ENCODE data around the gene PDHX. TPM values are rescaled to one million over a fixed set of nuclear protein-coding genes. Genes with fewer than 3 reads are reported as not detected.
A peak's percentile ranks its signal among the peaks of the same experiment; 100 is the strongest.
"Not testable (repeated sequence)": the region's sequence is repeated elsewhere in the genome, so short reads cannot be mapped to it uniquely, and the experiment has no call there.

The PDHX gene
- total RNA-seq, 1 donor from 2014 or later, result 90.9 TPM

DNA sequence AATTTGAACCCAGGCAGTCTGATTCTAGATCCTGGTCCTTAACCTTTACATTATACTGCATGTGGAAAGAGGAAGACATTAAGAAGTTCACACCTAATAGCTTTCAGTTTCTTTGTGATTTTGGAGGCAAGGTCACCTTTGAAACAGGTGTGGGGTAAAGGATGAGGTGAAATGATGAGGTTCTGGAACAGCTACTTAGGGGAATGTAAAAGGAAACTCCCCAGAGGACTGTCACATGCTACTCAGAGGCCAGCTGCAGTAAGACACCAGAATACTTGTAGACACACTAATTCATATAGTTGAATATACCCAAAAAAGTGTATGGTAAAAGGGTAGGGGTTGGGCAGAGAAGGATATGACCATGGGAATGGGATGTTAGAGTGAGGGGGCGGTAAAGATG lies 5.6 kb upstream of the PDHX start:
- DNase-seq (ENCODE audit: low read depth), result no peak

DNA sequence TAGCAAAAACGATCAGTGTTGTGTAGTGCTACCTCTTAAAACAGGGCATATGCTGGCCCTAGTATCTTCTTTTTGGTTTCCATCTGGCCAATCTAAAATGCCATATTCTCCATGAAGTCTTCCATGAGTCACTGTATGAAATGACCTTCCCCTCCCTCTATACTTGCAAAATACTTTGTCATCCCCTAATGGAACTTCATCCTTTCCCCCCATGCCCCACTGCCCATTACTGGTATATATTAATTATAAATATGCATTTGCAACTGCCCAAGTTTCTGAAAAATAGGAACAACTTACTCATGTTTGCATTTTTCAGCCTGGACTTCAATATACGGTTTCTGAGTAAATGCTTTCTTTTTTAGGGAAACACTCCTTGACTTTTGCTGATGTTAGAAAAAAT lies 4.7 kb upstream of the PDHX start:
- DNase-seq (ENCODE audit: low read depth), result no peak

GRCh38 chr11:34913556-34913955 lies 2.9 kb upstream of the PDHX start:
- DNase-seq (ENCODE audit: low read depth), result not testable (repeated sequence)

- DNase-seq (ENCODE audit: low read depth), result peak; percentile 60
These were observed 1.0 kb upstream of the PDHX start for GRCh38 chr11:34915136-34916014.

GRCh38 chr11:34916843-34917770 lies 689 bp downstream of the PDHX start:
- peak; percentile 31 for DNase-seq (ENCODE audit: low read depth)

DNA sequence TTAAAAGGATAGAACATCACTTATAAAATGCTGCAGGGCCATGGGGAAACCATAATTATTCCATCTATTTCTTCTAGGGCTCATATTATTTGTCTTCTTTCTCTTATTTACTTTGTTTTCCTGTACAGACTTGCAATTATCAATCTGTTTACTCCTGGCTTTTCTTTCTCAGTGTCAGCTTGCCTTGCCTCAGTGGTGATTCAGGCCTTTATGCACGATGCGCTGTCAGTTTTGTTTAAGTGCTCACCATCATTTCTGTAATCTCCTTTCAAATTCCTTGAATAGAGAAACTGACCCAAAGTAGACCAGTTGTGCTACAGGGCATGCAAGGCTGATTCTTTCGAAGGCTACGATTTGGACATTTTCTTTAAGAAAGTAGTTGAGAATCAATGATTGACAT lies 4.7 kb downstream of the PDHX start:
- no peak for DNase-seq (ENCODE audit: low read depth)

- DNase-seq (ENCODE audit: low read depth), result no peak
These were observed 8.3 kb downstream of the PDHX start for GRCh38 chr11:34924714-34925113.

DNA sequence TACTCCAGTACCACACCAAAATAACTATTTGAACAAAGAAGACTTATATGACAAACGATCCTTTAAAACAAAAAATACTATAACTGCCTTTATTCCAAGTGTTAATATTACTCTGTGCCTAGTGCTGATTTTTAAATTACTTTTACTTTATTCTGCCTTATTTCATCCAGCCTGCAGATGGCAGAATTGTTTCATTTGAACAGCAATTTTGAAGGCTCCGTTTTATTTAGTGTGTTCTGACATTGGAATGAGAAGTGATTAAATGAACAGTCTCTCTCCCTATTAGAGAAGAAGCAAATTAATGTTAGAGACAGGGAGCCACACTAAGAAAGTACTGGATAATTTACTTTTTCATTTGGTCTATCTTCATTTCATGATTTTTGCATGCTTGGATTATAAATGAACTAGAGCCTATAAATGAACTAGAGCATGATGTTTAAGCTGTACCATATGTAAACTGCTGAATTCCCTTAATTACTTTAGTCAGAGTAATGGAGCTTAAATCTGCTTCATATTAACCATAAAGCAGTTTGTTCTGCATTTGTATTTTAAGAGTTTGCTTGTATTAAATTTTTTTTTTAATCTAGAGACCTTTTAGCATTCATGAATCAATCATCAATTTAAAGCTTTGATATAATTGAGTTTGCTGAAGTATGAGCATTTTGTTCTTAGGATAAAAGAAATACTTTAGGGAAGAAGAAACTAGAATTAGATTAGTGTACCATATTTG lies 9.8 kb downstream of the PDHX start:
- peak; percentile 72 for DNase-seq (ENCODE audit: low read depth)

DNA sequence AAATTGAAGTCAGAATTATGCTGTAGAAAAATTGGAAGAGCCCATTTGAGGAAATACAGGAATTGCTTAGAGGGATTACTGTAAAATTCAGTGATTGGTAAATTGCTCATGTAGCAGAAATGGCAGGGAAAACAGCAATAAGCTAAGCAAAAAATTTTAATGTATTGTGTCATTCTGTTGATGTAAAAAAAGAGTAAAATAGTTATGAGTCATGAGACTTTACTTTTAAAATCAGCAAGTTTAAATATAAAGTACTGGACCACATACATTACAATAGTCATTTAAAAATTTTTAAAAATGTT lies 10.4 kb downstream of the PDHX start:
- no peak for DNase-seq (ENCODE audit: low read depth)

- no peak for DNase-seq (ENCODE audit: low read depth)
These were observed 12.0 kb downstream of the PDHX start for GRCh38 chr11:34928268-34928959.

DNA sequence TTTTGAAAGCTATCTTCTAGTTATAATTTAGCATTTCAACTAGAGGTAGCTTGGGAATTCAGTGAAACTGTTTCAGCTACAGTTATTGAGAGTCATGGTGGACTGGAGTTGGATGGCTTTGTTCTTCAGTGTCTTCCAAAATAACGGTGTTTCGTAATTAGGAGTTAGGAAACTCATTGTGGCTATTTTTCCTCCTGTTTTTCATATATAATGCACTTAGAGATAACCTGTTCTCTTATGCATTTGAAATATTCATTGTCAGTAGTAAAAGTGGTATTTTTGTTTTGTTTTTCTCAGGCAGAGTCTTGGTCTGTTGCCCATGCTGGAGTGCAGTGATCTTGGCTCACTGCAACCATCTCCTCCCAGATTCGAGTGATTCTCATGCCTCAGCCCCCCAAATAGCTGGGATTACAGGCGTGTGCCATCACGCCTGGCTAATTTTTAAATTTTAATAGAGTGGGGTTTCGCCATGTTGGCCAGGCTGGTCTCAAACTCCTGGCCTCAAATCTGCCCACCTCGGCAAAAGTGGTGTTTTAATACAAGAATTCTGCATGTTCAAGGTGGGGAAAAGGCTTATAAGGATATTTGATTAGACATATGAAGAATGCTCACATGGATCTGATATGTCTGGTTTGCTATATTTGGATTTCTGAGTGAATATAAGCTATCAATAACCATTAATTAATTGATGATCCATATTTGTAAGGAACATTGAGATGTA lies 12.7 kb downstream of the PDHX start:
- DNase-seq (ENCODE audit: low read depth), result no peak

DNA sequence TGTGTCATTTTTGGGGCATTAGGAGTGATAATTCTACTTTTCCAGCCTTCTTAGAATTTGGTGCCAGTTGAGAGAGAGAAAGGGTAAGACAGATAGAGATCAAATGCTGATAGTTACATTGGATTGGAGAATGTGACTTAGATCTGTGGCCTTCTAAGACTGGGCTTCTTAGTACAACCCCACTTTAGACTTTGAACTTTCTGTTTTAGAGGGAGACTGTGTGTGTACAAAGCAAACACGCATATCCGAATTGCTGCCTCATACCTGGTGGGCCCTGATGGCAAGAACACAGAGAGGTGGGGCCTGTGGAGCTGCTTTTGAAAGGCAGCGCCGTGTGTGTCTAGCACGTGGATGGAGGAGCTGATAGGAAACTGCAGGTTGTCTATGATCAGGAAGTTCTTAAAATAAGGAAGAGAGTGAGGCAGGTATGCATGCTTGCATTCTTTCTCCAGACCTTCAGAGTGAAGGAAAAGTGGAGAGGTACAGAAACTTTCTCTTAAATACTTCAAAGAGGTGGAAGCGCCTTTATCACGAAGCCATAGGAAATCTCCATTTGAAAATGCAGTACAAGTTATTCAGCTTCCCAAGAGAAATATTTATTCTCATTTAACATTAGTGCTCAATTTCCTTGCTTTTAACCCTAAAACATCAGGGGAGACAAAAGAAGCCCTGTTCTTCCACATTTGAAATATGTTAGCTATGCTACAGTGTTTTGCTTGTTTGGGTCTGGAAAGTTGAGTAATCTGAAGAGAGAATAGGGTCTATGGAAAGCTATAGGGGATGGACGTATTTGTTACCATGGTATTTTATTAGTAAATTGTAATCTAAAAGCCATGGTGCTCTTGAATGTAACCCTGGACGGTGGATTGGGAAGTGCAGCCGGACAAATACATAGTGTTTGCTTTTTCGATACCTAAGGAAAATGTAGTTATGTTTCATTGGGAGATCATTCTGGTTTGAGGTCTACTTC lies 13.7 kb downstream of the PDHX start:
- DNase-seq (ENCODE audit: low read depth), result no peak

- DNase-seq (ENCODE audit: low read depth), result no peak
These were observed 20.7 kb downstream of the PDHX start for GRCh38 chr11:34936945-34937629.

DNA sequence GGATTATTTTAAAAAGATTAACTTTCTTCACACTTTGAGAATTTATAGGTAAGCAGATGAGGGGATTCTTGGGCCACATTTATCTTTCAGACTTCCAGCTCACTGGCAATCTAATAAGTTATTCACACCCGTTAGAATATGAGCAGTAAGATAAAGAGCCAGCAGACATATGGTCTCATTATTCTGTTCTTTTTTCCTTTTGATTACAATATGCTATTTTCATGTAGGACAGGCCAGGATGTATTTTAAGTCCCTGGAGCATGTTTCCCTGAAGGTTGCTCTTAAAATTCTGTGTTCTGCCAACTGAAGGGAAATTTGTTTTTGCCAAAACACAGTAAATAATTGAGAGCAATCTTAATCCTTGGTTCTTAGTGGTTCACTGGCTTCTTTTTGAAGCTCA lies 22.2 kb downstream of the PDHX start:
- no peak for DNase-seq (ENCODE audit: low read depth)

DNA sequence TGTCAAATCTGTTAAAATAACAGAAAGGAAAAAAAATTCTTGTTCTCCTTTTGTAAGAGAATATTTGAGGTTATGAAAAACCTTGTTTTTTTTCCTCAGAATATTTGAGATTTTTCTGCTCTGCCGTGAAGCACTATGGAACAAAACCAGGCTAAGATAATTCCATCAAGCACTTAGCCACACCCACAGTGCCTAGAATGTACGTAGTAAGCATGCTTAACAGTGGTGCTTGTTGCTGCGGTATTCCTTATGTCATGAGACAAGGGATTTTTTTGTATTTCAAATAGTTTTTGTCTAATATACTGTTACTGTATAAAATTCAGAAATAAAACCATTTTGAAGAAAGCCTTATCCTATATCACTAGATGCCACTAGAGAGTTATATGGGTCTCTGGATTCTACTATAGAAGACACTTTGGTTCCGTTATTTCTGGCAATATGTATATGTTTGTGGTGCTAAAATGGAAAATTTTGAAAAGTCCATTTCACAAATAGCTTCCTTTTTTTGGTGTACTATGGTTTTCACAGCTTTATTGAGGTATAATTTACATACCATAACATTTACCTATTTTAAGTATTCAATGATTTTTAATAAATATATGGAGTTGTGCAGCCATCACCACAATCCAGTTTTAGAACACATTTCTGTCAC lies 23.7 kb downstream of the PDHX start:
- peak; percentile 19 for DNase-seq (ENCODE audit: low read depth)

DNA sequence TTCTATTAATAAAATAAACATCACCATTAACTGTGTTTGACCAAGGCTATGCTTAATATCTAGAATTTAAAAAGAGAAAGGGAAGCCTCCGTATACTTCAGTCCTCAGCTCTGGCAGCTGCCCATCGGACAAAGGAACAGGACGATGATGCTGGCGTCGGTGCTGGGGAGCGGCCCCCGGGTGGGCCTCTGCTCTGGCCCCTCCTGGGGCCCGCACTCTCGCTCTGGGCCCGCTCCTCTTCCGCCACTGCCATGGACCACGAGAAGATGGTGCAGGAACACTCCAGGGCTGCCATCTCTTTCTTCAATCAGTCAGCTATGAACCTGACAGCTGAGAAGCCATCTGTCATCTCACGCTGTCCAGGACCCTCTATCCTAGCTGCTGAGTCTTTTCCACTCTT lies 25.3 kb downstream of the PDHX start:
- DNase-seq (ENCODE audit: low read depth), result no peak

DNA sequence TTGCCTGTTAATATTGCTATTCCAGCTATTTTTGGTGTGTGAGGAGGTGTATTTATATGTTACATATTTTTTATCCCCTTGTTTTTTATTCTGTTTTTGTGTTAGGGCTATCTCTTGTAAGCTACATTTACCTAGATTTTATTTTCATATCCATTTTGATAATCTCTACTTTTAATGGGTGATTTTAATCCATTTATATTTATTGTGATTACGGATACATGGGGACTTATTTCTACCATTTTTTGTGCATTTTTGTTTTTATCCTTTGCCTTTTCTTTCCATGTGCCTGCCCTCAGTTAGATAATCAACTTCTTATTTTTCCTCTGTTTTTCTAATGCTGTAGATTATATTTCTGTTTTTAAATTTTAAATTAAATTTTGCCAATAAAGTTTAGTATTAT lies 28.3 kb downstream of the PDHX start:
- DNase-seq (ENCODE audit: low read depth), result no peak

GRCh38 chr11:34948696-34949095 lies 32.3 kb downstream of the PDHX start:
- DNase-seq (ENCODE audit: low read depth), result no peak

Data from myocyte (in vitro differentiated cells).